Cardiac ventricle fibroblast (primary cell): ENCODE data around the gene LCE3A. TPM values are rescaled to one million over a fixed set of nuclear protein-coding genes. Genes with fewer than 3 reads are reported as not detected.

Experiments
- total RNA-seq: library from RNA; depleted of rRNA; stranded (reverse); fragments of >200 nt; gene quantifications from 2 replicates; pipeline ENCODE4 v1.2.3, GENCODE V29; 2015

The LCE3A gene
- total RNA-seq: not detected in 2 replicates

DNA sequence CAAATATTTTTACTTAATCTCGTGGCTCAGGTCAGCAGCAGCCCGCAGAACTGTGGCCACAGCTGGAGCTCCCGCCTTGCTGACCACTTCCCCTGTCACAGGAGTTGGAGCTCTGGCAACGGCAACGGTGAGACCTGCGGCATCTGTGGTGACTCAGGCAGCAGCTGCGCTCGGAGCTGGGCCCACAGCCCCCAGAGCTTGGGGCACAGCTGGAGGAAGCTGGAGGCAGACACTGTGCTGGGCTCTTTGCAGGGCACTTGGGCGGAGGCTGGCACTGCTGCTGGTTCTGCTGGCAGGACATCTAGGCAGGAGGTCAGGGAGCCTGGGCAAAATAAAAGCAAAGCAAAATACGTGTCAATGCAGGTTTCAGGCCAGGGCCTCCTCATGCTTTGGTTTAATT lies at the start of gene LCE3A:
Gene LCE3A (minus strand): TSS at position 301 of the 400 bp plus-strand sequence. CDS start 0 bp downstream, at position 301.

DNA sequence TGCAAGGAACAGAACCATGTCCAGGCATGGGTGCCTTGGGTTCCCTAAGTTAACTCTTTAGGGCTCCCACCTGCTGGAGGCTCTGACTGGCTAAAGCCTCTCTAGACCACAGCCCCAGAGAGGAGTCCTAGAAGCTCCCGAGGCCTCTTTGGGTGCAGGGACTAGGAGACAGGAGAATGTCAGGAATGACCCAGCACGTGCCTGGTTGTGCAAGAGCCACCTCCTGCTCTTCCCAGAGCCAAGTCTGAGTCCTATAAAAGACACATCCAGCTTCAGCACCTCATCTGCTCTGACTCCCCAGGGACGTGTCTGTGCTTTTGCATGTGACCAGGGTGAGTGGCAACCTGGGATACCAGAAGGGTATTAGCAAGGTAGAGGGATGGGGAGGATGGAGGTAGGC lies 40.2 kb upstream of the LCE3A start, which contains the start of gene LCE2D:
Gene LCE2D (plus strand): TSS at position 283 of the 400 bp plus-strand sequence. CDS start 726 bp downstream, outside the sequence.

DNA sequence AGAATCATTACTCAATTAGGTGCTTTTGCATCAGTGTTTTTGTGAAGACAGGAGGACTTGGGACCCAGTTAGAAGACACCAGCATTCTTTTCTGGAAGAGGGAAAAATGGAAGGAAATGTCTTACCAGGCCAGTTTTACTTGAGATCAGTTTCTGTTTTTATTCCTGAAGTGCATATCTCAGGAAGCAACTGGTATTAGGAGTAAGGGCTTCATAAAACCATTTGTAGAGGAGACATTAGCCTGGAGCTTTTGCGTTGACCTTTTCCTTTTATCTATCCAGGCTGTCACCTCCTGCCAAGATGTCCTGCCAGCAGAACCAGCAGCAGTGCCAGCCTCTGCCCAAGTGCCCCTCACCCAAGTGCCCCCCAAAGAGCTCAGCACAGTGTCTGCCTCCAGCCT lies 9.4 kb downstream of the LCE3A start, which contains the start of gene LCE3B:
Gene LCE3B (plus strand): TSS at position 301 of the 400 bp plus-strand sequence. CDS start 0 bp downstream, at position 301.

DNA sequence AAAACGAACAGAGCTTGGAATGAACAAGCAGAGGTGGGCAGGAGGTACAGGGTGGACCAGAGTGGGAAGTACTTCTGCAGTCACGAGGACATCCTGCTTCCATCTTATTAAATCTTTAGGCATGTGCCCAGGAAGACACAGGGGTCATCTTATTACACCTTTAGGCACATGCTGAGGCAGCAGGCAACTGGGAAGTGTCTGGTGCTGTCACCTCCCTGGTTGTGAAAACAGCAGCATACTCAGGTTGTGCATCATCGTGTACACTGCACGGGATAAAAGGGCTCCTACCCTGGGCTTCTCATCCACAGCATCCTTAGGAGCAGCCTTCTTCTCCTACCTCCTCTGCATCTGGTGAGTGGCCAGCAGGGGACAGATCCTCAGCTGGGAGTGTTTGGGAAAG lies 23.0 kb downstream of the LCE3A start, which contains the start of gene LCE3C:
Gene LCE3C (plus strand): TSS at position 301 of the 400 bp plus-strand sequence. CDS start 498 bp downstream, outside the sequence.

DNA sequence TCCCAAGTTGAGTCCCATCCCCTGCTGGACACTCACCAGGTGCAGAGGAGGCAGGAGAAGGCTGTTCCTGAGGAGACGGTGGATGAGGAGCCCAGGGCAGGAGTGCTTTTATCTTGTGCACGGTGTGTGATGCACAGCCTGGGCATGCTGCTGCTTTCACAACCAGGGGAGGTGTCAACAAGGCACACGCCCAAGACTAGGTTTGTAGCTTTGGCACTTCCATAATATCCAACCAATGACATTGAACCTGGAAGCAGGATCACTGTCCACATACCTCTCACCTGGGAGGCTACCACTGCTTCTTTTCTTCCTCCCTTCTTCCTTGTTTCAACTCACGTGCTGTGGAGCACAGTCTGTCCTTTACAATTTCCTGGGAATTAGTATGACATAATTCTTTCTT lies 42.5 kb downstream of the LCE3A start, which contains the start of gene LCE3D:
Gene LCE3D (minus strand): TSS at position 84 of the 400 bp plus-strand sequence. CDS start 580 bp downstream, outside the sequence.

Other genes with a start within 250 kb of the LCE3A start
- not detected in 2 replicates for gene CRNN, start 208.8 kb downstream of the LCE3A start, total RNA-seq
- not detected in 2 replicates for gene LCE5A, start 112.3 kb downstream of the LCE3A start, total RNA-seq
- gene CRCT1, start 108.6 kb downstream of the LCE3A start, total RNA-seq: not detected in 2 replicates
- gene LCE3E, start 56.3 kb downstream of the LCE3A start, total RNA-seq: not detected in 2 replicates
- gene LCE3D, start 42.6 kb downstream of the LCE3A start, total RNA-seq: not detected in 2 replicates
- gene LCE3C, start 22.9 kb downstream of the LCE3A start, total RNA-seq: not detected in 2 replicates
- not detected in 2 replicates for gene LCE3B, start 9.3 kb downstream of the LCE3A start, total RNA-seq
- gene LCE2D, start 40.3 kb upstream of the LCE3A start, total RNA-seq: not detected in 2 replicates
- not detected in 2 replicates for gene LCE2C, start 52.2 kb upstream of the LCE3A start, total RNA-seq
- not detected in 2 replicates for gene LCE2B, start 63.0 kb upstream of the LCE3A start, total RNA-seq
- gene LCE2A, start 75.2 kb upstream of the LCE3A start, total RNA-seq: not detected in 2 replicates
- not detected in 2 replicates for gene LCE4A, start 85.1 kb upstream of the LCE3A start, total RNA-seq
- gene KPRP, start 134.9 kb upstream of the LCE3A start, total RNA-seq: not detected in 2 replicates
- not detected in 2 replicates for gene LCE1F, start 152.0 kb upstream of the LCE3A start, total RNA-seq
- not detected in 2 replicates for gene LCE1E, start 163.2 kb upstream of the LCE3A start, total RNA-seq
- not detected in 2 replicates for gene LCE1D, start 173.6 kb upstream of the LCE3A start, total RNA-seq
- gene LCE1C, start 183.5 kb upstream of the LCE3A start, total RNA-seq: not detected in 2 replicates
- gene LCE1B, start 188.9 kb upstream of the LCE3A start, total RNA-seq: not detected in 2 replicates
- gene LCE1A, start 204.4 kb upstream of the LCE3A start, total RNA-seq: not detected in 2 replicates
- gene LCE6A, start 219.8 kb upstream of the LCE3A start, total RNA-seq: not detected in 2 replicates
- not detected in 2 replicates for gene LCE7A, start 236.9 kb upstream of the LCE3A start, total RNA-seq